Activated CD8-positive, alpha-beta memory T cell treated with anti-CD3 and anti-CD28 coated beads for 24 hours (primary cell): ENCODE data around the gene UNC13D.
"Not testable (repeated sequence)": the region's sequence is repeated elsewhere in the genome, so short reads cannot be mapped to it uniquely, and the experiment has no call there.

Experiments used
- DNase-seq: peaks from one replicate; pipeline ENCODE4 v3.0.0-alpha.2; 2020

Gene UNC13D

GRCh38 chr17:75874323-75875181, 30.3 kb upstream of the UNC13D start:
- no peak for DNase-seq

GRCh38 chr17:75873587-75874322, 29.6 kb upstream of the UNC13D start:
- DNase-seq = no peak

GRCh38 chr17:75872434-75873351, 28.5 kb upstream of the UNC13D start:
- no peak for DNase-seq

- DNase-seq = not testable (repeated sequence)
Observed at GRCh38 chr17:75870228-75870627, 26.0 kb upstream of the UNC13D start.

- DNase-seq = no peak
Observed at GRCh38 chr17:75869282-75870141, 25.3 kb upstream of the UNC13D start.

GRCh38 chr17:75868730-75869281, 24.6 kb upstream of the UNC13D start:
- DNase-seq = not testable (repeated sequence)

- DNase-seq = not testable (repeated sequence)
Observed at GRCh38 chr17:75865404-75866188, 21.4 kb upstream of the UNC13D start.

- DNase-seq = not testable (repeated sequence)
Observed at GRCh38 chr17:75864887-75865286, 20.7 kb upstream of the UNC13D start.

- DNase-seq = no peak
Observed at GRCh38 chr17:75864448-75864871, 20.3 kb upstream of the UNC13D start.

GRCh38 chr17:75861927-75862317, 17.7 kb upstream of the UNC13D start:
- no peak for DNase-seq

- DNase-seq = not testable (repeated sequence)
Observed at GRCh38 chr17:75859358-75859757, 15.2 kb upstream of the UNC13D start.

GRCh38 chr17:75856062-75856756, 12.0 kb upstream of the UNC13D start:
- DNase-seq = peak; percentile 82

- peak; percentile 95 for DNase-seq
Observed at GRCh38 chr17:75855310-75856061, 11.3 kb upstream of the UNC13D start, which contains the start of gene WBP2. Gene WBP2, minus strand, starts transcription at chr17:75855335. Its CDS starts 38 bp downstream, at chr17:75855297.

GRCh38 chr17:75854881-75855309, 10.7 kb upstream of the UNC13D start:
- DNase-seq = no peak

GRCh38 chr17:75854101-75854748, 10.0 kb upstream of the UNC13D start:
- no peak for DNase-seq

GRCh38 chr17:75853433-75853832, 9.2 kb upstream of the UNC13D start:
- no peak for DNase-seq

- DNase-seq = not testable (repeated sequence)
Observed at GRCh38 chr17:75851693-75851991, 7.4 kb upstream of the UNC13D start.

- DNase-seq = no peak
Observed at GRCh38 chr17:75850928-75851692, 6.9 kb upstream of the UNC13D start.
